Endometrial microvascular endothelial cells (primary cell): Measurements from ENCODE around the gene DNAH5. TPM values are rescaled to one million over a fixed set of nuclear protein-coding genes. Genes with fewer than 3 reads are reported as not detected.

Experiments used
- in situ Hi-C: cut with HindIII; loops from 2 replicates; pipeline ENCODE4 v1.10.0; 2017; ENCODE audit warnings: low sequenced_read_pairs, low pct_unique_long_range_greater_than_20kb; ENCODE audit errors: inconsistent ontology term
- total RNA-seq: library from RNA; depleted of rRNA; stranded (reverse); fragments of >200 nt; gene quantifications from one replicate; pipeline ENCODE4 v1.2.3, GENCODE V29; 2015; ENCODE audit errors: inconsistent ontology term

The DNAH5 gene
- total RNA-seq, 1 donor from 2014 or later, result 1.0 TPM

GRCh38 chr5:13771011-13771571 lies 173.4 kb downstream of the DNAH5 start:
- in situ Hi-C loops, result no loop called here

DNA sequence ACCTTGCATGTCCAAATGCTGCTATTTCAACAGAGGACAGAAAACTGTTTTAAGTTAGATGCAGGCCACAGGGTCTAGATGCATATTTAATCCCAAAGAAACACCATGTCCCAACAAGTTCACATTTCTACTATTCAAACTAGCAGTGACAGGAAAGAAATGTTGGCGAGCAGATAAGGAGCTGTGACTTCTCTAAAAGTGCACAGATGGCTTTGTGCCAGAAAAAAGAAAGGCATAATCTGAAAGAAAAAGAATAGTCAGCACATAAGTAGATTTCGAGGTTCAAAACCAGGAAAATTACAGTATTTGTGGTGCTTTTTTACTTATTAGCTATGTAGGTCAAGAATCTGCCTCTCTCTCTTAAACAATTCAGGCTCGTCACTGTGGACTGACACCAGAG lies 178.3 kb downstream of the DNAH5 start:
- in situ Hi-C loops, result no loop called here

- in situ Hi-C loops, result no loop called here
Measured at GRCh38 chr5:13763719-13764118, 180.8 kb downstream of the DNAH5 start.

- in situ Hi-C loops, result no loop called here
Measured at GRCh38 chr5:13749766-13750165, 194.7 kb downstream of the DNAH5 start.

DNA sequence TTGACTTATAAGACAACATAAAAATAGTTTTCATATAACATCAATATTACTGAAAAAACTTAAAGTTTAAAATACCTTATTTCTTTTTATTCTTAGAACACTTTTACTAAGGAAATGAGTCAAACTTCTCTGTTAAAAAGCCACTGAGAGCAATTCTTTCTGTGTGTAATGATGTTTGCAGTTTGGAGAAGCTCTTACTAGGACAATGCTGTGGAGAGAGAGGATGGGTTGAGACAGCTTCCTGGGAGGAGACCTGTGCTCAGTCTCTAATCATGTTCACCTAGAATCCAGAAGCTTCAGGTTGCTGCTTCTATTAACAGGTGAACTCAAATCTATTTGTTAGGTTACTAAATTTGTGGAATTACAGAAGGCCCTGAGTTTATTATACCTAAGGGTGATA lies 198.5 kb downstream of the DNAH5 start:
- in situ Hi-C loops, result no loop called here

DNA sequence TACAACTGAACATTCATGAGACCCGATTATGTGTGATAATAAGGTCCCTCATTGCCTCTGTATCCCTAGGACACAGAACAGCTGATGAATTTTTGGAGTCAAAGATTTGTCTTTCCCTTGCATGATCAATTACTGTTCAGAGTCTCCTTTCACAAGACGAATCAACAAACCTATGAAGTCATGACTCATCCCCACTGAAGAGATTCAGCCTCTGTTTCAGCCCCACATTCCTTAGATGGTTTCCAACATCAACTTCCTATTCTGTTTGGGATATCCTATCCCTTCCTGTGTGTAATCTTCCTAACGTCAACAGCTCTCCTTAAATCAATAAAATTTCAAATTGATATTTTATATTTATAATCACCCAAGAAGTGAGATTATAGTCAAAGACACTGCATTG lies 199.0 kb downstream of the DNAH5 start:
- in situ Hi-C loops, result no loop called here

DNA sequence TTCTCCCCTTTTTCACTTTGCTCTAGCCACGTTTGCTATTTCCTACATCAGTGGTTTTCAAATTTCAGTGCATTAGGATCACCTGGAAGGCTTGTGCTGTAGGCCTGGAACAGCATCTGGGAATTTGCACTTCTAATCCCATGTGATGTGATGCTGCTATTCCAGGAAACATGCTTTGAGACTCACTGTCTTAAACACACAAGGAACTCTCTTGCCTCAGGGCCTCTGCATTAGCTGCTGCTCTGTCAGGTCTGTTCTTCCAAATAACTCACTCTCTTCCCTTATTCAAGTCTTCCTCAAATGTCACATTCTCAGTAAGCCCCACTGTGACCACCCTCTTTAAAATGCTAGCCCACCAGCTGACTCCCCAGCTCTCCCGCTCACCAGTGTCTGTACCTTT lies 204.0 kb downstream of the DNAH5 start:
- in situ Hi-C loops, result no loop called here

- in situ Hi-C loops, result no loop called here
Measured at GRCh38 chr5:13739479-13739878, 205.0 kb downstream of the DNAH5 start.

- in situ Hi-C loops, result no loop called here
Measured at GRCh38 chr5:13735691-13736090, 208.8 kb downstream of the DNAH5 start.

GRCh38 chr5:13731121-13731628 lies 213.3 kb downstream of the DNAH5 start:
- in situ Hi-C loops, result no loop called here

GRCh38 chr5:13708906-13709305 lies 235.6 kb downstream of the DNAH5 start:
- in situ Hi-C loops, result no loop called here

- in situ Hi-C loops, result no loop called here
Measured at GRCh38 chr5:13708432-13708831, 236.1 kb downstream of the DNAH5 start.

DNA sequence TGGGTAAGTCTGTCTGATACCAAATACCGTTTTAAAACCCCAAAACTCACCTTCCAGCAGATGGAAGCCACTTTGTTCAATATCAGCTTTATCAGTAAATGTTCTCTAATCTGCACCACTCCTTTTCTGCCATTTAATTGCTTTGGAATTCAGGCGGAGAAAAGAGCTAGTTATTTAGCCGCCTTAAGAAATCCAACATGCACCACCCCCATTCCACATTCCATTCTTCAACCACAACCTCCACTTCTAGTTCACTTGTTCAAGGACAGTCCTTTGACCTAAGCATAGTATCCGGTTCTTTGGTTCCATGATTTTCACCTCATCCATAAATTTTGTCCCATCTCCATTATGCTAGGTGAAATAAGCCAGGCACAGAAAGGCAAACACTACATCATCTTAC lies 240.1 kb downstream of the DNAH5 start:
- in situ Hi-C loops, result no loop called here

DNA sequence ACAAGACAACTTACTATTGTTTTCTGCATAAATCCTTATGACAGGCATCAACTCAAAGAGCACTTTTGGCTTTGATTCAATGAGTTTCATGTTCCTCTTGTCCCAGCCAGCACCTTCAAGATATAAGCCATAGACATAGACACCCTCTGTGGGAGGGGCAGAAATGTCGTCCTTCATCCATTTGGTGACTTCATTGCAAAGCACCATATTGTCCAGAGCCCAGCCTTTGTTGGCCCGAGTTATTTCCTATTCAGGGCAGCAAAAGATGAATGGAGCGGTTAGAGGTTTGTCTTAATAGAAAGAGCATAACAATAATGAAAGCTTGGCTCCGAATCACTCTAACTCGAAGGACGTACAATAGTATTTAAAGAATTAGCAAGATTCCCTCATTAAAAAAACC lies 243.9 kb downstream of the DNAH5 start:
- in situ Hi-C loops, result no loop called here

- in situ Hi-C loops, result no loop called here
Measured at GRCh38 chr5:13698885-13699284, 245.6 kb downstream of the DNAH5 start.

GRCh38 chr5:13695076-13695712 lies 249.3 kb downstream of the DNAH5 start:
- in situ Hi-C loops, result no loop called here

- in situ Hi-C loops, result no loop called here
Measured at GRCh38 chr5:13692172-13692571, 252.3 kb downstream of the DNAH5 start.

DNA sequence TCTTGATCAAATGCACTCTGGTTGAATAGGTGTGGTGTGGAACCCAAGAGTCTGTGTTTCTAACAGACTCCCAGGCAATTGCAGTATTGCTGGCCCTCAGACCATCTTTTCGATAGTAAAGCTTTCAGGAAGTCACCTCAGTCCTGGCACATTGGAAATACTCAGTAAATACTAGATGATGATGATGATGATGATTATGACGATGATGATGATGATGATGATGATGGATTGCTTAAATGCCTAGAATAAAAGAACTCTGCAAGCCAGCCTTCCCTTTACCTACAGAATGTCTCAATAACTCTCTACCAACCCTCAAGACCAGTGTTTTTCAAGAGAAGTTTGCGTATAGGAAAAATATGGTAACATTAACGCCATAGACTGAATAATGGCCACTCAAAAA lies 268.0 kb downstream of the DNAH5 start:
- in situ Hi-C loops, result no loop called here

DNA sequence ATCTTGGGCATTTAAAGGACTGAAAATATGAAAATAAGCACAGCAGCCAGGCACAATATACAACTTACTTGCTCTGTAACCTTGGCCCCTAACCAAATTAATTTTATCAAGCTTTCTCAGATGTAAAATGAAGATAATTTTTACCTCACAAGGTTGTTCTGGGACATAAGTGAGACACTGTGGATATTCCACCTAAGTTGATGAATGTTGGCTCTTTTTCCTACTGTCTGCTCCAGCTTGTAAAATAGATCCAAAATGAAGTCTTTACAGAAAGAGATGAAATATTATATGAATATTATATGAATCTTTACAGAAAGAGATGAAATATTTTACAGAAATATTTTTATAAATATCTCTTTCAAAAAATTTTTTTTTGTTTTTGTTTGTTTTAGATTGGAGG lies 270.1 kb downstream of the DNAH5 start:
- in situ Hi-C loops, result no loop called here

DNA sequence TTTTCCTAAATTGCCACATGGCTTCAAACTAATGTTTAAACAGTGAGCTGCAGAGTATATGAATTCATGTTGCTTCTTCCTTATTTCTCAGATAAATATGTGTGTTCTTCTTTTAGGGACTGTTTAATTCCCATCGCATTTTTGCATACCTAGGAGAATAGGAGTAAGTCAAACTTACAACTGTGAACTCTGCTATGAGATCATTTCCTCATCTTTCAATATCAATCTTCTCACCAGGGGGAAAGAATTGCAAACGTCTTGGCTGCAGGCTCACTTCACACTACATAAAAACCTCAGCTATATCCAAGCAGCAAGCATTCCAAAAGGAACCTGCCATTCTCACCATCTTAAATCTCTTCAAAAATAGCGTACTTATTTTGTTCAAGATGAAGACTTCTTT lies 271.0 kb downstream of the DNAH5 start:
- in situ Hi-C loops, result no loop called here

DNA sequence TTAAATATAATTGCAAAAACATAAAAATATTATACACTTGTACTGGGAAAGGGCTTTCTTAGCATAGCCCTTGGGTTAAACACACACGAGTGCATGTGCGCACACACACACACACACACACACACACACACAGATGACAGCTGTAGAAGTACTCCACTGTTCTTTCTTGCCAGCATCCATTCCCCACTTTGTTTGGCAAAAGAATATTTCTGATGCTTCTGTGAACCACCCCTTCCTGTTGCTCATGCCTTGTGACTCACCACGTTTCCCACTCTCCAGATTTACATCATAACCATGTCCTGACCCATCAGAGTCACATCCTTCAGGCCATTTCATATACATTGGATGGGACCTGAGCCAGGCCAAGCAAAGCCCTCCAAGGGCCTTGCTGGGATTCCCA lies 280.1 kb downstream of the DNAH5 start:
- in situ Hi-C loops, result no loop called here
